Skeletal muscle tissue (tissue), 4 donors: ENCODE results near the gene FHL5. TPM values are rescaled to one million over a fixed set of nuclear protein-coding genes. Genes with fewer than 3 reads are reported as not detected.

Source experiments
- H3K27ac ChIP-seq: one replicate; pipeline ENCODE4 v1.7.0; 2013; ENCODE audit warnings: mild to moderate bottlenecking, low read depth, low read length, inconsistent platforms
- H3K27me3 ChIP-seq, 3 donors: one replicate each; pipeline ENCODE4 v1.7.0; 2013; ENCODE audit warnings: low read length in 3 of 3; ENCODE audit not compliant: control insufficient read depth in 3 of 3, insufficient read depth in 3 of 3
- H3K36me3 ChIP-seq, 3 donors: one replicate each; pipeline ENCODE4 v1.7.0; 2013; ENCODE audit warnings: low read length in 3 of 3; ENCODE audit not compliant: control insufficient read depth in 3 of 3, insufficient read depth in 3 of 3
- H3K4me1 ChIP-seq, 3 donors: one replicate each; pipeline ENCODE4 v1.7.0; 2013; ENCODE audit warnings: low read length in 3 of 3, mild to moderate bottlenecking in 3 of 3; ENCODE audit not compliant: control insufficient read depth in 3 of 3, insufficient read depth in 3 of 3
- H3K4me3 ChIP-seq, 3 donors: one replicate each; pipeline ENCODE4 v1.7.0; 2013; ENCODE audit warnings: low read length in 3 of 3
- H3K9ac ChIP-seq, 3 donors: one replicate each; pipeline ENCODE4 v1.7.0; 2013; ENCODE audit warnings: low read length in 3 of 3, mild to moderate bottlenecking in 3 of 3, moderate library complexity in 2 of 3, low read depth in 1 of 3
- H3K9me3 ChIP-seq, 3 donors: one replicate each; pipeline ENCODE4 v1.7.0; 2013; ENCODE audit warnings: low read length in 3 of 3; ENCODE audit not compliant: control insufficient read depth in 3 of 3
- total RNA-seq: library from RNA; depleted of rRNA; stranded (reverse); fragments of >200 nt; gene quantifications from one replicate; pipeline ENCODE4 v1.2.3, GENCODE V29; 2014
- donor health status: Osteomylitis.

FHL5 gene, protein sequence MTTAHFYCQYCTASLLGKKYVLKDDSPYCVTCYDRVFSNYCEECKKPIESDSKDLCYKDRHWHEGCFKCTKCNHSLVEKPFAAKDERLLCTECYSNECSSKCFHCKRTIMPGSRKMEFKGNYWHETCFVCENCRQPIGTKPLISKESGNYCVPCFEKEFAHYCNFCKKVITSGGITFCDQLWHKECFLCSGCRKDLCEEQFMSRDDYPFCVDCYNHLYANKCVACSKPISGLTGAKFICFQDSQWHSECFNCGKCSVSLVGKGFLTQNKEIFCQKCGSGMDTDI
- 2.1 TPM for total RNA-seq

DNA sequence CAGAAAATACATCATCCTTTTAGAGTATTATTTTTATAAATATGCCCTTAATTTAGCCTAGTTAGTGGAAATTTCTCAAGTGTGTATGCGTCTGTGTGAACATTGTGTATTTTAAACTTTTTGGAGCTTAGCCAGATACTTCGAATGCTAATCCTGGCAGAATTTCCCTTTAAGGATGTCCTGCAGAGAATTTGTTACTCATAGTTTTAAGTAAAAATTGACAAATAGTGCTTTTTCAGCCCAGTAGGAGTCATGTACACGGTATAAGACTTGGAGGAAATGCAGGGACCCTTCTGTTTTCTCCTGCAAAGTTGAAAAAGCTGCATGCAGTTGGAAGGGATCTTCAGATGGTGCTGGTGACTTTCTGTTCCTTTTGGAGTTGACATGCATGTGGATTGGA lies at the start of gene FHL5:
FHL5 (plus strand) TSS at position 243 of the 400 bp plus-strand sequence. CDS start 40,486 bp downstream, outside the sequence.
- H3K27ac ChIP-seq: peak within 1 kb of the TSS; percentile 28
- no peaks in the 10 kb centered on the region for H3K9me3 ChIP-seq
- H3K9ac ChIP-seq: peak within 1 kb of the TSS in 1 of 3 donors; percentile 16
- no peaks in the 10 kb centered on the region for H3K27me3 ChIP-seq
- no peaks in the 10 kb centered on the region for H3K4me1 ChIP-seq
- no peaks in the 10 kb centered on the region for H3K36me3 ChIP-seq
- peak within 1 kb of the TSS in 1 of 3 donors; percentile 48 for H3K4me3 ChIP-seq

DNA sequence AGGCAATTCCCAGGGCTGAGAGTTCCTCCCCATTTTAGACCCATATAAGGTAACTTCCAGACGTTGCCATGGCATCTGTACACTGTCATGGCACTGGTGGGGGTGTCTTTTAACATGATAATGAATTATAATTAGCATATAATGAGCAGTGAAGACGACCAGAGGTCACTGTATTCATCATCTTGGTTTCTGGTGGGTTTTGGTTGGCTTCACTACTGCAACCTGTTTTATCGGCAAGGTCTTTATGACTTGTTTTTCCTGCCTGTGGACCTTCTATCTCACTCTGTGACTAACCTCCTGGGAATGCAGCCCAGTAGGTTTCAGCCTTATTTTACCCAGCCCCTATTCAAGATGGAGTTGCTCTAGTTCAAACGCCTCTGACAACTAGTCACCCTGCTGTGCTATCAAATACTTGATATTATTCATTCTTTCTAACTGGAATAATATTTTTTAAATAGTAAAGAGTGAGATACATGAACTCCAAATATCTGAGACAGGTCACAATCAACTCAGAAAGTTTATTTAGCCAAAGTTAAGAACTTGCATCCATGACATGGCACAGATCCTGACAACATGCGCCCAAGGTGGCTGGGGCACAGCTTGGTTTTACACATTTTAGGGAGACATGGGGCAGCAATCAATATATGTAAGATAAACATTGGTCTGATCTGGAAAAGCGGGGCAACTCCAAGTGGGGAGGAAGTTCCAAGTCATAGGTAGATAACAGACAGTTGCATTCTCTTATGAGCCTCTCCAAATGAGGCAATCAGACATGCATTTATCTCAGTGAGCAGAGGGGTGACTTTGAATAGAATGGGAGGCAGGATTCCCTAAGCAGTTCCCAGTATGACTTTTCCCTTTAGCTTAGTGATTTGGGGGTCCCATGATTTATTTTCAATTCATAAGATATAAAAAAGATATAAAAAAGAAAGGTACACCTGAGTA lies 42.5 kb upstream of the FHL5 start:
- H3K27ac ChIP-seq: no peak overlapping the region
- H3K9ac ChIP-seq: peak overlapping the region in 2 of 3 donors; percentile 94 to 95
- no peaks in the 10 kb centered on the region for H3K27me3 ChIP-seq
- H3K36me3 ChIP-seq: peaks cover 0 to 3% (median 0%) of the 10 kb centered on the region in 3 donors
- H3K4me1 ChIP-seq: peaks cover 4 to 7% (median 4%) of the 10 kb centered on the region in 3 donors
- no peaks in the 10 kb centered on the region for H3K9me3 ChIP-seq
- H3K4me3 ChIP-seq: peak overlapping the region; percentile 87 to 91 (median 90)

DNA sequence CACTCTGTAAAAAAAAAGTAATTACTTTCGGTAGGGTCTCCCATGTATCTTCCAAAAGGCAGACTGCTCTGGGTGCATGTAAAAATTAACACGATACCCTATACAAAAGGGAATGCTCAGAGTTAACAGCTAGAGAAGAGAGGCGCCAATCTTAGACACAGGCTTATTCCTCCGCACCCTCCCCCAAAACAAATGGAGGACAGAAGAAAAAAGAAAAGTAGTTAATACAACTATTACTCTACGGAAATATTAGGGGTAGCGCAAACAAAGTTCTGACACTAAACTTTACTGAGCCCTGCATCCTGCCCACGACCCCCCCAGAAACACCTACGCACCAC lies 41.7 kb upstream of the FHL5 start:
- peak overlapping the region; percentile 96 for H3K27ac ChIP-seq
- H3K9me3 ChIP-seq: no peaks in the 10 kb centered on the region
- H3K36me3 ChIP-seq: peaks cover 5 to 9% (median 7%) of the 10 kb centered on the region in 3 donors
- peaks cover 4 to 7% (median 4%) of the 10 kb centered on the region in 3 donors for H3K4me1 ChIP-seq
- H3K4me3 ChIP-seq: peak overlapping the region; percentile 87 to 91 (median 90)
- no peaks in the 10 kb centered on the region for H3K27me3 ChIP-seq
- peak overlapping the region; percentile 94 to 97 (median 95) for H3K9ac ChIP-seq

DNA sequence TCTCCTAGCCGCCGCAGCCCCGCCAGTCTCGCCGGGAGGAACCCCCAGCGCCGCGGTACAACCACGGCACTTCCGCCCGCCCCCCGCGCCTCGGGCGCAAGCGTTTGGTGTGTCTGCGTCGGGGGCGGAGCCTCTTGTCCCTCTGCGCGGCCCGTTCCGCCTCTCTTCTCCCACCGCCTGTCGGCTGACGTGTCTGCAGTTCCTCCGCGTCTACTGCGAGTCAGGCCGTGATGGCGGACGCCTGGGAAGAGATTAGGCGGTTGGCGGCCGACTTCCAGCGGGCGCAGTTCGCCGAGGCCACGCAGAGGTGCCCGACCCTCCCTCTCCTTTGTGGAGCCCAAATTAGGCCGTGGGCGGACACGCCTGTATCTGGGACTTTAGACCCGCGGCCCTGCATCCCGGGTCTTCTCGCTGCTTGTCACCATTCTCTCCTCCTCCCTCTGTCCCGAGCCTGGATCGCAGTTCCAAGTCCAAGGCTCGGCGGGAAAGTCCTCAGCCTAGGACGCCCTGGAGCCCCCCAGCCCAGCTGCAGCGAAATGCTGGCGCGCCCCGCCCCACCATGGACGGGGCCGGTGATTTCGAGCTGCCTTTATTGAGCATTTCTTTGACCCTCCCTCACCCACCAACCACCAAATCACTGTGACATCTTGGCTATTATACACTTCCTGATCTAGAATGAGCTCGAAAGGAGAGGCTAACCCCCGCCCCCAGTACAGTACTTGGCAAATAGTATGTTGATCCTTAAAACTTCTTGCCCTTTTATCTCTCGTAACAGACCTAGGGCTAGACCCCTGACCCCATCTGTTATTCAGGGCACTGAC lies 41.1 kb upstream of the FHL5 start, which contains the start of gene UFL1:
UFL1 (plus strand) TSS at position 163 of the 821 bp plus-strand sequence; CDS start at position 231, 68 bp downstream.
- H3K36me3 ChIP-seq: peaks cover 6 to 15% (median 12%) of the 10 kb centered on the region in 3 donors
- peak within 1 kb of the TSS; percentile 87 to 91 (median 90) for H3K4me3 ChIP-seq
- H3K9ac ChIP-seq: peak within 1 kb of the TSS; percentile 94 to 97 (median 95)
- H3K9me3 ChIP-seq: no peaks in the 10 kb centered on the region
- no peaks in the 10 kb centered on the region for H3K27me3 ChIP-seq
- peak within 1 kb of the TSS; percentile 96 for H3K27ac ChIP-seq
- H3K4me1 ChIP-seq: peaks cover 4 to 7% (median 4%) of the 10 kb centered on the region in 3 donors

DNA sequence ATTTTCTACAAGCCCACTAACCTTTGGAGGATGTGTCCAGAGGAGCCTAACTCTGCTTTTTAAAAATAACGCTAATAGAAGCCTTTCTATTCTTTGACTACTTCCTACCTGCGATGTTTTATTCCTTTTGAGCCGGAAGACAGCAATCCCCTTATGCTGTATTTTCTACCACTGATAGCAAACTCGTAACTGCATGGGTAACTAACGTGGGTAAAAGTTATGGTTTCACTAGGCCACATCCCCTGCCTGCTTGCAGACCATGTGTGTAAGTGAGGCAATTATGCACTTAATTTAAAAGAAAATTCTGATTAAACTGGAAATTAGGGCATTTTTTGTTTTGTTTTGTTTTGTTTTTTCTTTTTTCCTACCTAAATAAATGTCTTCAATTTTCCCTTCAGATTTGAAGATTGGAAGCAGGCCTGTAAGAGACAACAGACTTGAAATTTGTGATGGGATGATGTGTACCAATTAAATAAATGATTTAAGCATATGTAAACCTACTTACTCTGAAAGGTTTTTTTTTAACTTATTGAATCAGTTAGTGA lies 40.4 kb upstream of the FHL5 start:
- Histone ChIP-seq H3K9me3 (no peaks in the 10 kb centered on the region), H3K4me1 (peaks cover 4 to 7% (median 4%) of the 10 kb centered on the region in 3 donors), H3K27me3 (no peaks in the 10 kb centered on the region), H3K9ac (peak overlapping the region; percentile 94 to 97 (median 95)), H3K27ac (peak overlapping the region; percentile 96), H3K4me3 (peak overlapping the region; percentile 87 to 91 (median 90)), H3K36me3 (peaks cover 6 to 16% (median 14%) of the 10 kb centered on the region in 3 donors)

DNA sequence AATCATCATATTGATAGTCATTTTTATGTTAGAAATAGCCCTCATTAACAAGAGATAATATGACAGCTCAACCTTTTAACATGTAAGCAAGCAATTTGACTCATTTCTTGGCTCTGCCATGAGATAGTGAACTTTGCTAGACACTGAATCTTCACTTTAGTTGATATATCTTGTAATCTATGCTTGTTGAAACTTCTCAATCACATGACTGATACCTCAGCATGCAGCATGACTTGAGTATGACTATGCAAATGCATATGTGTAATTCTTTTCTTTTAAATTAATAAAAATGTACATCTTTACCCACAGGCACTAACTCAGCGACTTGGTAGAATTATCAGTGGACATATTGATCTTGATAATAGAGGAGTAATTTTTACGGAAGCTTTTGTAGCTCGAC lies 34.7 kb upstream of the FHL5 start:
- Histone ChIP-seq H3K27me3 (no peaks in the 10 kb centered on the region), H3K36me3 (peaks cover 26 to 62% (median 61%) of the 10 kb centered on the region in 3 donors)

DNA sequence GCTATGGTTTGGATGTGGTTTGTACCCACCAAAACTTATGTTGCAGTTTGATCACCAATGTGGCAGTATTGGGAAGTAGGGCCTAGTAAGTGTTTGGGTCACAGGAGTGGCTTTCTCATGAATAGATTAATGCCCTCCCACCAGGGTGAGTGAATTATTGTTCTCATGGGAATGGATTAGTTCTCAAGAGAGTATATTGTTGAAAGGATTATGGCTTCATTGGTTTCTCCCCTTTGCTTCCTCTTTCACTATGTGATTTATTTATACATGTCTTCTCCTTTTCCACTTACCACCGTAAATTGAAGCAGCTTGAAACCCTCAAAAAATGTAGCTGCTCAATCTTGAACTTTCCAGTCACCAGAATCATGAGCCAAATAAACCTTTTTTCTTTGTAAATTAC lies 30.5 kb upstream of the FHL5 start:
- Histone ChIP-seq H3K9ac (no peak overlapping the region), H3K4me3 (no peak overlapping the region), H3K4me1 (no peaks in the 10 kb centered on the region), H3K27ac (no peak overlapping the region), H3K27me3 (no peaks in the 10 kb centered on the region), H3K9me3 (no peaks in the 10 kb centered on the region), H3K36me3 (peaks cover 22 to 62% (median 48%) of the 10 kb centered on the region in 3 donors)

More for the DNA sequence above, 34.7 kb upstream of the FHL5 start:
- Histone ChIP-seq H3K9ac (no peak overlapping the region), H3K27ac (no peak overlapping the region), H3K4me1 (peaks cover 0 to 2% (median 0%) of the 10 kb centered on the region in 3 donors), H3K4me3 (no peak overlapping the region), H3K9me3 (no peaks in the 10 kb centered on the region)

DNA sequence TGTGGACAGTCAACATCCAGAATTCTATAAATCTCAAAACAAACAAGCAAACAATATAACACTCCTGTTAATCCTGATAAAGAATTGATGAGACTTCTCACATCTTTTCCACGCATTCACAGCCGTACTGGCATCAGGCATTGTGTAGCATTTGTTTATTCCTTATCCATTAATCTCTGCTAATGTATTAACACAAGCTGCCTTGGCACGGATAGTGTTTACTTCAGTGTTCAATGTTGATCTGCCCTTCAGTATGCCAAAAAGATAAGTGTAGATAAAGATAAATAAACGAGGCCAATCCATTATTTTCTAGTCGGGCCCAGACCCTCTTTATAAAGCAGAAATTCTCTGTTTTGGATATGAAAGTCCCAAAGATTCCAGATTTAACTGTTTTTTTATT lies 25.2 kb upstream of the FHL5 start:
- peaks cover 17 to 48% (median 35%) of the 10 kb centered on the region in 3 donors for H3K36me3 ChIP-seq

DNA sequence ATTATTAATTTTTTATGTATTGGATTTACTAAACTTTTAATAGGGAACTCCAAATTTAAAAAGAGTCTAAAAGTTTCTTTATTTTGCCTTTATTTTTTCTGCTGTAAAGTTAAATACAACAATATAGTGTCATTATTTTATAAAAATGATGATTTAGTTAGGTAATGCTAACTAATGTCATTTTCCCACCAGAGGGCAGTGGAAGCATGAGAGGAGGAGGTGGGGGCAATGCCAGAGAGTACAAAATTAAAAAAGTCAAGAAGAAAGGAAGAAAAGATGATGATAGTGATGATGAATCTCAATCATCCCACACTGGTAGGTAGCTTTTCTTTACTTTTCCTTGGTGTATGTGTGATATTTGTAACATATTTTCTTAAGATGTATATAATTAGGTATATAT lies 20.2 kb upstream of the FHL5 start:
- Histone ChIP-seq H3K27ac (no peak overlapping the region), H3K9me3 (no peaks in the 10 kb centered on the region), H3K36me3 (peaks cover 28 to 58% (median 53%) of the 10 kb centered on the region in 3 donors), H3K4me3 (no peak overlapping the region), H3K4me1 (no peaks in the 10 kb centered on the region), H3K27me3 (no peaks in the 10 kb centered on the region), H3K9ac (no peak overlapping the region)

More for the DNA sequence above, 25.2 kb upstream of the FHL5 start:
- H3K9ac ChIP-seq: no peak overlapping the region
- no peaks in the 10 kb centered on the region for H3K27me3 ChIP-seq
- H3K4me1 ChIP-seq: no peaks in the 10 kb centered on the region
- H3K4me3 ChIP-seq: no peak overlapping the region
- no peak overlapping the region for H3K27ac ChIP-seq
- no peaks in the 10 kb centered on the region for H3K9me3 ChIP-seq
